Adipose tissue (tissue), 3 donors: ENCODE measurements around the gene EIF2S3B. TPM values are rescaled to one million over a fixed set of nuclear protein-coding genes. Genes with fewer than 3 reads are reported as not detected.
"Not testable (repeated sequence)": the region's sequence is repeated elsewhere in the genome, so short reads cannot be mapped to it uniquely, and the experiment has no call there.

Experiments used
- H3K27ac ChIP-seq: one replicate; pipeline ENCODE4 v1.5.1; 2013; ENCODE audit warnings: low read depth, low read length
- WGBS, 3 donors: extraction: QIAGEN DNeasy Blood & Tissue Kit; methylation state at CpG; one replicate each; pipeline ENCODE4 v1.1.7; 2013; 5-methylcytosine and 5-hydroxymethylcytosine counted together
- polyA plus RNA-seq, 3 donors: library from polyadenylated mRNA; stranded (reverse); fragments of 200-250 nt; gene quantifications; one replicate each; pipeline ENCODE4 v1.2.3, GENCODE V29; 2013
- donor health status: healthy with polysubstance abuse.
- donor health status: Bipolar disorder and iron deficiency.
- donor health status: healthy.

EIF2S3B gene
- polyA plus RNA-seq, result under 1 TPM; 0.41 to 0.79 (median 0.51) TPM

GRCh38 chr12:10505620-10506019 lies at the start of gene EIF2S3B:
Gene EIF2S3B (plus strand): TSS chr12:10505890. CDS start chr12:10505903, 13 bp downstream.
- 92 to 95% (median 93%) methylated on average over 22 of the region's 22 CpGs for WGBS, 3 donors
- no peak within 1 kb of the TSS for H3K27ac ChIP-seq

GRCh38 chr12:10456856-10457255 lies 48.8 kb upstream of the EIF2S3B start:
- 76 to 92% (median 91%) methylated on average over 2 of the region's 2 CpGs for WGBS, 3 donors

GRCh38 chr12:10457760-10458159 lies 47.9 kb upstream of the EIF2S3B start:
- 83 to 94% (median 93%) methylated on average over 3 of the region's 3 CpGs for WGBS, 3 donors
- no peak overlapping the region for H3K27ac ChIP-seq

More at GRCh38 chr12:10456856-10457255, 48.8 kb upstream of the EIF2S3B start:
- no peak overlapping the region for H3K27ac ChIP-seq

- H3K27ac ChIP-seq, result no peak overlapping the region
- 82 to 90% (median 89%) methylated on average over 4 of the region's 4 CpGs for WGBS, 3 donors
These were observed 39.4 kb upstream of the EIF2S3B start for GRCh38 chr12:10466311-10466710.

GRCh38 chr12:10469701-10470100 lies 36.0 kb upstream of the EIF2S3B start:
- 83 to 93% (median 86%) methylated on average over 1 of the region's 1 CpG for WGBS, 3 donors
- H3K27ac ChIP-seq, result no peak overlapping the region

- 87 to 90% (median 88%) methylated on average over 5 of the region's 5 CpGs for WGBS, 3 donors
- not testable (repeated sequence) for H3K27ac ChIP-seq
These were observed 32.9 kb upstream of the EIF2S3B start for GRCh38 chr12:10472808-10473207.

- H3K27ac ChIP-seq, result not testable (repeated sequence)
- WGBS, 3 donors, result 38 to 71% (median 52%) methylated on average over 2 of the region's 2 CpGs
These were observed 23.8 kb upstream of the EIF2S3B start for GRCh38 chr12:10481901-10482300.

- not testable (repeated sequence) for H3K27ac ChIP-seq
- WGBS, 3 donors, result 83 to 93% (median 89%) methylated on average over 2 of the region's 2 CpGs
These were observed 18.4 kb upstream of the EIF2S3B start for GRCh38 chr12:10487328-10487727.

GRCh38 chr12:10491766-10492165 lies 13.9 kb upstream of the EIF2S3B start:
- 68 to 84% (median 82%) methylated on average over 4 of the region's 4 CpGs for WGBS, 3 donors
- H3K27ac ChIP-seq, result no peak overlapping the region

- WGBS, 3 donors, result 29 to 65% (median 61%) methylated on average over 2 of the region's 2 CpGs
These were observed 8.1 kb upstream of the EIF2S3B start for GRCh38 chr12:10497602-10498001.

GRCh38 chr12:10498042-10498441 lies 7.6 kb upstream of the EIF2S3B start:
- H3K27ac ChIP-seq, result no peak overlapping the region
- 28 to 39% (median 28%) methylated on average over 1 of the region's 1 CpG for WGBS, 3 donors

More at GRCh38 chr12:10497602-10498001, 8.1 kb upstream of the EIF2S3B start:
- H3K27ac ChIP-seq, result no peak overlapping the region

- H3K27ac ChIP-seq, result no peak overlapping the region
- WGBS, 3 donors, result 47 to 58% (median 53%) methylated on average over 3 of the region's 3 CpGs
These were observed 4.7 kb upstream of the EIF2S3B start for GRCh38 chr12:10501030-10501429.

GRCh38 chr12:10503460-10503859 lies 2.2 kb upstream of the EIF2S3B start:
- WGBS, 3 donors, result 75 to 77% (median 76%) methylated on average over 1 of the region's 1 CpG
- H3K27ac ChIP-seq, result no peak overlapping the region

- no peak overlapping the region for H3K27ac ChIP-seq
- 51 to 80% (median 70%) methylated on average over 5 of the region's 5 CpGs for WGBS, 3 donors
These were observed 6.2 kb downstream of the EIF2S3B start for GRCh38 chr12:10511756-10512355.

- no peak overlapping the region for H3K27ac ChIP-seq
- 65 to 84% (median 84%) methylated on average over 4 of the region's 4 CpGs for WGBS, 3 donors
These were observed 7.1 kb downstream of the EIF2S3B start for GRCh38 chr12:10512798-10513197.

GRCh38 chr12:10521555-10521954 lies 15.9 kb downstream of the EIF2S3B start:
- 69 to 83% (median 74%) methylated on average over 2 of the region's 2 CpGs for WGBS, 3 donors
- H3K27ac ChIP-seq, result no peak overlapping the region

- WGBS, 3 donors, result 59 to 74% (median 74%) methylated on average over 2 of the region's 2 CpGs
These were observed 22.7 kb downstream of the EIF2S3B start for GRCh38 chr12:10528174-10528953.

GRCh38 chr12:10529603-10530002 lies 23.9 kb downstream of the EIF2S3B start:
- 78 to 87% (median 80%) methylated on average over 3 of the region's 3 CpGs for WGBS, 3 donors
- no peak overlapping the region for H3K27ac ChIP-seq

More at GRCh38 chr12:10528174-10528953, 22.7 kb downstream of the EIF2S3B start:
- H3K27ac ChIP-seq, result no peak overlapping the region

- no peak overlapping the region for H3K27ac ChIP-seq
- WGBS, 3 donors, result 56 to 73% (median 70%) methylated on average over 3 of the region's 3 CpGs
These were observed 32.0 kb downstream of the EIF2S3B start for GRCh38 chr12:10537721-10538120.

- 73 to 84% (median 84%) methylated on average over 2 of the region's 2 CpGs for WGBS, 3 donors
- no peak overlapping the region for H3K27ac ChIP-seq
These were observed 35.1 kb downstream of the EIF2S3B start for GRCh38 chr12:10540776-10541205.
